GM18861 (cell line): Measurements from ENCODE around the gene TBCD.

ENCODE experiments used
- ATAC-seq: cut with Tn5 transposase; IDR thresholded peaks from one replicate; pipeline ENCODE4 v1.9.1; 2021; ENCODE audit not compliant: unreplicated experiment

TBCD gene

DNA sequence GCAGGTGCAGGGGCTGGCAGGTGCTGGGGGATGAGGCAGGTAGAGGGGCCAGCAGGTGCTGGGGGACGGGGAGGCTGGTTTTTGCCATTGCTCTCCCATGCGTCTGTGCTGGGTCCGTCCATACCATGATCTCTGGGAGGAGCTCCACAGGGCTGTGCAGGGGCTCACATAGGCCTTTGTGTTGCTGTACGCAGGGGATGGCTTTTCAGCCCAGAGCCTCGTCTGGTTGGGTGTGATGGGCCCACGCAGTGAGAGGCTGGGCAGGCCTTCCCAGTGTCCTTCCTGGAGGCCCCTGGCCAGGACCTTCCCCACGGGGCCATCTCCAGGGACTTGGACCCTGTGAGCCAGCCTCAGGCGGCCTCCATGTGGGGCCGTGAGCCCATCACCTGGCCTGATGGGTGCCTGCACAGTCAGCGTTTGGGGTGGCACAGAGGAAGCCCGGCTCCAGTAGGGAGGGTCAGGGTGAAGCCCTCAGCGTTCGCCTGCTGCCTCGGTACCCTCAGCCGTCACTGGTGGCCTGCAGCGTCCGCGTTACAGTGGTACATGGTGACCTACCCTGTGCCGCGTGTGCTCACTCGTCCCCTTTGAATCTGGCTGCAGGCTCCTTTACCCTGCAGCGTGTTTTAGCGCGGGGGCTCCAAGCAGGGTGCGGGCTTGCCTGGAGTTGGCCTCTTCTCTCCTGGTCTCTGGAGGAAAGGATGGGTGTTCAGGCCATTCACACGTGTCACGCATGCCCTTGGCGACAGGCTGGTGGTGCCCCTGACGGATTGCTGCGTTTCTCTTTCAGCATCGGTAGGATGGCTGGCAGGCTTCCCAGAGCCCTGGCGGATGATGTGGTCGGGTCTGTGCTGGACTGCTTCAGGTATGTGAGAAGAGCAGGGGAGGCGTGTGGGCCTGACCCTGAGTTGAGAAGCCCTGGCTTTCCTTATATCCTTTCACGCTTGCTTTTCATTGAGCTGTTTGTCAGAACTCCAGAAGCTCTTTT, 57.3 kb downstream of the TBCD start:
- ATAC-seq, result no peak

DNA sequence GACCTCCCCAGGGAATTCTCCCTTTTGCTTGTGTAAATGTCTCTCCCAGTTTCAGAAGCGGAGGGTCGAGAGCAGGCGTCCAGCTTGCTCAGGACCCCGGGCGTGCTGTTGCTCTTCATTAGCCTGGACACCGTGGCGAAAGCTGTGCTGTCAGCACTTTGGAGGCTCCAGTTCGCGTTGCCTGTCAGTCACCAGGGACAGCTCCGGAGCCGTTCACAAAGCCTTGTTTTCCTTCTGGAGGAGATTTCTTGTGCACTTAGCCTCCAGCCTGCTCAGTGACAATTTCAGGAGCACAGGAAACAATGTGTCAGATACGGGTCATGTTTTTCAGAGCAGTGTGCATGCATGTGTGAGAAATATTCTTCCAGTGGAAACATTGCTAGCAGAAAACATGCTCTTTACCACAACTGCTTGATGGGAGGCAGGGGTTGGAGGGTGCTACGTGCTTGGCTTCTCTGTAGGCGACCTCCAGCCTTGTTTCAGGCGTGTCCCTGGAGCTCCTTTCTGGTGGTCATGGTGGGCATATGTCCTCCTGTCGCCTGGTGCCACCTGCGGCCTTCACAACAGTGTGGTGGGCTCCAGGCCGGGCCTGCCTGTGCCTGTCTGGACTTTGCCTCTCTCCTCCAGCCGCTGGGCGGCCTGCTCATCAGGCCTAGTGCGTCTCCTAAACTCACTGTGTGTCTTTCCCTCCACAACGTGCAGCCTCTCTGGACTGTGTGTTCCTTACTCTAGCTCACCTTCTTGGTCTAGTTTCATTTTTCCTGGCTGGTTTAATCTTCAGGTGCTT, 59.0 kb downstream of the TBCD start:
- ATAC-seq, result no peak

GRCh38 chr17:82812058-82812457, 60.2 kb downstream of the TBCD start:
- ATAC-seq, result no peak

GRCh38 chr17:82812601-82813000, 60.7 kb downstream of the TBCD start:
- no peak for ATAC-seq

GRCh38 chr17:82813299-82814051, 61.6 kb downstream of the TBCD start:
- no peak for ATAC-seq

DNA sequence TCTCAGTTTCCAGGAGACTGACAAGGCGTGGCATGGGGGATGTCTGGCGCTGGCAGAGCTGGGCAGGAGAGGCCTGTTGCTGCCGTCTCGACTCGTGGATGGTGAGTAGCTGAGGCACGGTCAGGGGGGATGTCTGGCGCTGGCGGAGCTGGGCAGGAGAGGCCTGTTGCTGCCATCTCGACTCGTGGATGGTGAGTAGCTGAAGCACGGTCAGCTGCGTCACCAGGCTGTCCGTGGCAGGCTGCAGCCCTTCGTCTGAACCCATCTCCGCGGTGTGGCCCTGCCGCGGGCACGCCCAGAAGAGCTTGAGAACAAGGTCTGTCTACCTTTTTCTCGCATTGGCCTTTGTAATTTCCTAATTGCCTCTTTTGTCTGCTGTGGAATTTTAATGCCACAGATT, 63.0 kb downstream of the TBCD start:
- no peak for ATAC-seq

DNA sequence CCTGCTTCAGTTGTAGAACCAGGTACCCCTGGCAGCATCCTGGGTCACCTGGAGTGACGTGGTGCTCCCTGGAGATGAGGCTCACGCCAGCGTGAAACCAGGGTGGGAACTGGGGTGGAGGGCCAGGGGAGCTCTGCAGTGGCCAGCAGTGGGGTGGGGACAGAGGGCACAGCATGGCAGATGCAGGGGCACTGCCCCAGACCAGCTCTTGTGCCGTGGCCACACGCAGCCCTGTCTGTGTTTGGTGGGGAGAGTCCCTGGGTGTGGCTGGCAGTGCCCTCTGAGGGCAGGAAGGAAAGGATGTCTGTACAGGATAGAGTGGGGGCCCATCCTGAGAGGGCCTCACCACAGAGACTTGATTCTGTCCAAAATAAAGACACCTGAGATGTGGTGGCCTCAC, 63.5 kb downstream of the TBCD start:
- no peak for ATAC-seq

GRCh38 chr17:82815790-82816305, 64.0 kb downstream of the TBCD start:
- ATAC-seq, result no peak

DNA sequence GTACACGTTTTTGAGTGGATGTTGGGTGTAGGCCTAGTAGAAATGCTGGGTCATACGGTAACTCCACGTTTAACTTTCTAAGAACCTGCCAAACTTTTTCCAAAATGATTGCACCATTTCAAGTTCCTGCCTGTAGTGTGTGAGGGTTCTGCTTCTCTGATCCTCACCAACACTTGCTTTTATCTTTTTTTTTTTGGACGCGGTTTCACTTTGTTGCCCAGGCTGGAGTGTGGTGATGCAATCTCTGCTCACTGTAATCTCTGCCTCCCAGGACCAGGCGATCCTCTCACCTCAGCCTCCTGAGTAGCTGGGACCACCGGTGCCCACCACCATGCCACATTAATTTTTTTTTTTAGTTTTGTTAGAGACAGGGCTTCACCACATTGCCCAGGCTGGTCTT, 64.5 kb downstream of the TBCD start:
- no peak for ATAC-seq

DNA sequence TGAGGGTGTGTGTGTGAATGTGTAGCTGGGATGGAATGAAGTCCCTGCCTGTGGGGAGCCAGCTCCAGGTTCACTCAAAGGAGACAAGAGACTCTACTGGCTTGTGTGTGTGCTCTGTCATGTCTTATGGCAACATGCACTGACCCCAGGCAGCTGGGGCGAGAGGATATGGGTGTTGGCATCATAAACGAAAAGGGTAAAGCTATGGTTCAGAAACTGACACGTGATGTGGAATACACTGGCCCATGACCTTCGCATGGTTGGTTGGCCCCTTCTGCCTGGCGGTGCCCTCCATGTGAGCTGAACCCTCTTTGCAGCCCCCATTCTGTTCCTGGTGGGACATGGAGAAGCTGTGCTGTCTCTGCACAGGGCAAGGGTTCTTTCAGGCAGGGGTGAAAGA, 66.1 kb downstream of the TBCD start:
- ATAC-seq, result no peak

GRCh38 chr17:82820278-82821251, 68.7 kb downstream of the TBCD start:
- no peak for ATAC-seq

DNA sequence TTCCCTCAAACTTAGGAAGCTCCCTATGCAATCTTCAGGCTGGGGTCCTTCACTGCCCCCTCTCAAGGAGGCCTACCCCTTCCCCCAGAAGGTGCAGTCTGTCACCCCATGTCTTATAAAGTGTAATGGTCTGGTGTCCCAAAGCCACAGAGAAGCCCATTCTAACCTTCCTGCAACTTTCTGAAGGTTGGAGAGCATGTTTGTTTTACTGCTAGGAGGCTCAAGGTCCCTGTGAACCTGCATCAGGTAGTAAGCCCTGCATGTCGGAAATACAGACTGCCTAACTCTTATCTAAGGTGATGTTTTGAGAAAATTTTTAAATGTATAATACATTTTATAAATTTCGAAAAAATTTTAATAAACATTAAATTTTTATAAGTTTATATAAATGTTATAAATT, 69.7 kb downstream of the TBCD start:
- ATAC-seq, result no peak

- ATAC-seq, result no peak
These were observed 70.4 kb downstream of the TBCD start for GRCh38 chr17:82822281-82822680.

DNA sequence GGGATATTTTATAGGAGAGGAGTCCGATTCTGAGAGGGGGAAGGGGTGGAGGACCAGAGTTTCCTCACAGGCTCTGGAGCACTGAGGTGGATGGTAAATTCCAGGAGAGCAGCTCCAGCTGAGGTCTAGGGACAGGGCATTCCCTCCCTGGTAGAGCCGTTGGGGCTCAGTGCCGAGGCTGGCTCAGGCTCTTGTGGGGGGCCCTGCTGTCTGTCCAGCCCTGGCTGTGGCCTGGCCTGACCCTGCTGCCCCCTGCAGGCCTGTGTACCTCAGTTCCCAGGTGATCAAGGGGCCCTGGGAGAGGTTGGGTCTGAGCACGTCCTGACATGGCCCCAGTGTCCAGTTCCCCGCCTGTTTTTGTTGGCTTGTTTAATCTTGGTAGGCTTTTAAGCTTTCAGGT, 71.1 kb downstream of the TBCD start:
- no peak for ATAC-seq

- no peak for ATAC-seq
These were observed 73.8 kb downstream of the TBCD start for GRCh38 chr17:82825540-82826124.

- no peak for ATAC-seq
These were observed 74.3 kb downstream of the TBCD start for GRCh38 chr17:82826211-82826610.

GRCh38 chr17:82826956-82827355, 75.1 kb downstream of the TBCD start:
- no peak for ATAC-seq

DNA sequence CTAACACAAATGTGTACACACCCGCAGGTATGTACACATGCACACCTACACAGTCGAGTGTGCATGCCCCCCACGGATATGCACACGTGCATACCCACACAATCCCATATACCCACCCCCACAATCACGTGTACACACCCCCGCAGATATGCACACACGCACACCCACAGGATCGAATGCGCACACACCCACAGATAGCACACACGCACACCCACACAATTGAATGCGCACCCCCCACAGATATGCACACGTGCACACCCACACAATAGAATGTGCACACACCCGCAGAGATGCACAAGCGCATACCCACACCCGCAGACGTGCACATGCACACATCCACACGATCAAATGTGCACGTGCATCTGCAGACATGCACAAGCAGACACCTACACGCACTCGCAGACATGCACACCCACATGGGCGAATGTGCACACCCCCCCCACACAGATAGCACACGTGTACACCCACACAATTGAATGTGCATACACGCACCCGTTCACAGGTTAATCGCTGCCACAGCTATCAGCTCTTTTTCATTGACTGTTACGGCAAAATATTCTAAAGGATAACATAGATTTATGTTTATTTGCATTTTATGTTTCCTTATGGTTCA, 77.1 kb downstream of the TBCD start:
- ATAC-seq, result no peak

- no peak for ATAC-seq
These were observed 78.4 kb downstream of the TBCD start for GRCh38 chr17:82830249-82830661.
